Progenitor cell of endocrine pancreas (in vitro differentiated cells): ENCODE data around the gene SNX30. TPM values are rescaled to one million over a fixed set of nuclear protein-coding genes. Genes with fewer than 3 reads are reported as not detected.

Experiments used
- DNase-seq: peaks from one replicate; pipeline ENCODE4 v3.0.0; 2021; ENCODE audit warnings: low spot score; ENCODE audit not compliant: unreplicated experiment
- H3K27ac Mint-ChIP-seq: 2 replicates; pipeline ENCODE4 v1.8.0; 2021; ENCODE audit warnings: mild to moderate bottlenecking, moderate library complexity, mixed read lengths
- H3K27me3 Mint-ChIP-seq: 2 replicates; pipeline ENCODE4 v1.8.0; 2021; ENCODE audit warnings: mixed read lengths
- H3K36me3 Mint-ChIP-seq: 2 replicates; pipeline ENCODE4 v1.8.0; 2022; ENCODE audit warnings: mixed read lengths; ENCODE audit not compliant: insufficient read depth
- H3K4me1 Mint-ChIP-seq: 2 replicates; pipeline ENCODE4 v1.8.0; 2021; ENCODE audit warnings: low read depth, mixed read lengths
- H3K4me3 Mint-ChIP-seq: 2 replicates; pipeline ENCODE4 v1.8.0; 2021; ENCODE audit warnings: low read depth, mild to moderate bottlenecking, moderate library complexity, mixed read lengths
- H3K9me3 Mint-ChIP-seq: 2 replicates; pipeline ENCODE4 v1.8.0; 2021; ENCODE audit warnings: low read depth, mixed read lengths
- total RNA-seq: library from RNA; stranded (reverse); gene quantifications from 2 replicates; pipeline ENCODE4 v1.2.1, GENCODE V29; 2021
- TF ChIP-seq, protein P1 (sequence below): fragments of 200-600 bp; sonication (generic); IDR thresholded peaks from one replicate; pipeline ENCODE4 v1.5.0; 2021; ENCODE audit warnings: antibody characterized with exemption, mild to moderate bottlenecking; ENCODE audit not compliant: unreplicated experiment

Gene SNX30
- total RNA-seq, 1 donor from 2014 or later: 13.4 TPM

DNA sequence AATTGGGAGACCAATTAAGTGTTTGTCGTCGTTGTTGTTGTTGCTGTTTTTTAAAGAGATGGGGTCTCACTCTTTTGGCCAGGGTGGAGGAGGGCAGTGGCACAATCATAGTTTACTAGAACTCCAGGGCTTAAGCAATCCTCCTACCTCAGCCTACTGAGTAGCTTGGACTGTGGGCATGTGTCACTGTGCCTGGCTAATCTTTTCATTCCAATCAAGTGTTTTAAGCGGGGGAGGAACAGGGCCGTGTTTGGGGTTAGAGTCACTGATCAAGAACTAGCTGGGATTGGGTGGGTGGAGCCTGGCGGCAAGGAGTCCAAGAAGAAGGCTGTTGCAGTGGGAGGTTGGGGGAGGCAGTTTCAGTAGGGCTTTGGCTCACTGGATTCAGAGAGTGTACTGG is 13.8 kb downstream of the SNX30 start:
- no peak for DNase-seq
- no peaks in the 10 kb centered on the region for H3K27me3 Mint-ChIP-seq
- TF ChIP-seq, protein P1, sequence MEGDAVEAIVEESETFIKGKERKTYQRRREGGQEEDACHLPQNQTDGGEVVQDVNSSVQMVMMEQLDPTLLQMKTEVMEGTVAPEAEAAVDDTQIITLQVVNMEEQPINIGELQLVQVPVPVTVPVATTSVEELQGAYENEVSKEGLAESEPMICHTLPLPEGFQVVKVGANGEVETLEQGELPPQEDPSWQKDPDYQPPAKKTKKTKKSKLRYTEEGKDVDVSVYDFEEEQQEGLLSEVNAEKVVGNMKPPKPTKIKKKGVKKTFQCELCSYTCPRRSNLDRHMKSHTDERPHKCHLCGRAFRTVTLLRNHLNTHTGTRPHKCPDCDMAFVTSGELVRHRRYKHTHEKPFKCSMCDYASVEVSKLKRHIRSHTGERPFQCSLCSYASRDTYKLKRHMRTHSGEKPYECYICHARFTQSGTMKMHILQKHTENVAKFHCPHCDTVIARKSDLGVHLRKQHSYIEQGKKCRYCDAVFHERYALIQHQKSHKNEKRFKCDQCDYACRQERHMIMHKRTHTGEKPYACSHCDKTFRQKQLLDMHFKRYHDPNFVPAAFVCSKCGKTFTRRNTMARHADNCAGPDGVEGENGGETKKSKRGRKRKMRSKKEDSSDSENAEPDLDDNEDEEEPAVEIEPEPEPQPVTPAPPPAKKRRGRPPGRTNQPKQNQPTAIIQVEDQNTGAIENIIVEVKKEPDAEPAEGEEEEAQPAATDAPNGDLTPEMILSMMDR: no peak
- no peak overlapping the region for H3K4me3 Mint-ChIP-seq
- H3K36me3 Mint-ChIP-seq: peaks cover 3% of the 10 kb centered on the region
- peaks cover 18% of the 10 kb centered on the region for H3K4me1 Mint-ChIP-seq
- H3K27ac Mint-ChIP-seq: peak overlapping the region; percentile 21
- H3K9me3 Mint-ChIP-seq: peaks cover 7% of the 10 kb centered on the region

DNA sequence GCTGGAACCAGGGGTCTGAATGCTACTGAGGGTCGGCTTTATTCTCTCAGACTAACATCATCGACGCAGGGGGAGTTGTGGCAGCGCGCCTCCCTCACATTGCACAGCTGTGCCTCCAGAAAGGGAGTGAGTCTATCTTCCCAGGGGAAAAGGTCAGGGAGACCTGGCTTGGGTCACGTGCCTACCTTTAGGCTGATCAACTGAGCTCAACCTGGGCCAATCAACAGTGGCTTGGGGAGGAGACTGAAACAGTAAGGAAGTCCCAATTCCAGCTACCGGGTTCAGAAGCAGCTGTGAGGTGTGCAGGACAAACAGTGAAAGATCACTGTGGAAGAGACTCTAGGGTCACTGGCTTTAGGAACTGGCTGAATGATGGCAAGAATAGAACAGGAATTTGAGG is 14.3 kb downstream of the SNX30 start:
- Mint-ChIP-seq H3K27me3 (no peaks in the 10 kb centered on the region), H3K36me3 (peaks cover 3% of the 10 kb centered on the region), H3K4me1 (peaks cover 18% of the 10 kb centered on the region), H3K9me3 (peaks cover 7% of the 10 kb centered on the region), H3K27ac (peak overlapping the region; percentile 21), H3K4me3 (no peak overlapping the region)
- TF ChIP-seq, protein P1: no peak
- no peak for DNase-seq

DNA sequence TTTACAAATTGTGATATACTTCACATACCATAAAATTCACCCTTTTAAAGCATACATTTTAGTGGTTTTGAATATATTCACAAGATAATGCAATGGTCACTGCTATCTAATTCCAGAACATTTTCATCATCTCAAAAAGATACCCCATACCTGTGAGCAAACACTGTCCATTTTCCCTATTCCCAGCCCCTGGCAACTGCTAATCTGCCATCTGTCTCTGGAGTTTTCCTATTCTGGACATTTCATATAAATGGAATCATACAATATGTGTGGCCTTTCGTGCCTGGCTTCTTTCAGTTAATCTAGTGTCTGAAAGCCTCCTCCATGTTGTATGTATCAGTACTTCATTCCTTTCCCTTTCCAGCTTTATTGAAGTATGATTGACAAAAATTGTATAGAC is 14.7 kb downstream of the SNX30 start:
- no peak overlapping the region for H3K4me3 Mint-ChIP-seq
- H3K36me3 Mint-ChIP-seq: peaks cover 3% of the 10 kb centered on the region
- TF ChIP-seq, protein P1: no peak
- peaks cover 18% of the 10 kb centered on the region for H3K4me1 Mint-ChIP-seq
- no peaks in the 10 kb centered on the region for H3K27me3 Mint-ChIP-seq
- H3K9me3 Mint-ChIP-seq: peaks cover 7% of the 10 kb centered on the region
- no peak for DNase-seq
- no peak overlapping the region for H3K27ac Mint-ChIP-seq

DNA sequence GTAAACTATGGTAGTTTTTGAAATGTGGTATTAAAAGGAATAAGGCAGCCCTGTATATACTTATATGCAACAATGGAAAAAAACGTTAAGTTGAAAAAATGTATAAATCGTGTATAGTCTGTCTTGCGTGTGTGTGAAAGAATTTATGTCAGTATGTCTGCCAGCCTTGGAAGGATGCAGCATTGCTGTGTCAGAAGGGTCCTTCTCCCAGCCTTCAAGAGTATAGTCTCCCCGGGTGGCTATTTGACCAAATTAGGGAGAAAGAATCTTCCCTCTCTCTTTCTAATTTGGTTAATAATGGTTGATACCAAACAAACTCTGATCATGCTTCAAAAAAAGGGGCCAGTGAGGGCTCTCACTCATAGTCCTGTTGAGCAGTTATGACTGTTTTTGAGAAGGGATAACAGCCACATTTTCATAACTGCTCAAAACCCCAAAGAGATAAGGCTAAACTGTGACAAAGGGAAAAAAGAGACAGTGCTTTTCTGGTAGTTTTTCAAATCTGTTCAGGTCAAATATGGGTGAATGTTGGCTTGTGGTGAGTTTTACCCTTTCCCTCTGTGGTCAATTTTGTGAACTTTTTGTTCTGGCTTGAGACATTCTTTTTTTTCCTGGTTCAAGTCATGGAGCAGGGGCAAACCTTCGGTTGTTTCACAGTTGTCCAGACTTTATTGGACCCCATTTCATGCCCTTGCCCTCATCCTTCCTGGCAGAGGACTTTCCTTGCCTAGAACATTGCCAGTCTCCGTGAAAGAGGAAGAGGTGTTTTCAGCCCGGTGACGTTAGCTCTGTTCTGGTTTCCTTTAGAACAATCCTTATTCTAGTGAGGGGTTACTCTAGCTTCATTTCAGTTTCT is 21.0 kb downstream of the SNX30 start:
- H3K4me1 Mint-ChIP-seq: peaks cover 6% of the 10 kb centered on the region
- no peaks in the 10 kb centered on the region for H3K27me3 Mint-ChIP-seq
- no peak overlapping the region for H3K27ac Mint-ChIP-seq
- DNase-seq: no peak
- H3K9me3 Mint-ChIP-seq: peaks cover 5% of the 10 kb centered on the region
- H3K4me3 Mint-ChIP-seq: no peak overlapping the region
- H3K36me3 Mint-ChIP-seq: peaks cover 3% of the 10 kb centered on the region
- TF ChIP-seq, protein P1: no peak

DNA sequence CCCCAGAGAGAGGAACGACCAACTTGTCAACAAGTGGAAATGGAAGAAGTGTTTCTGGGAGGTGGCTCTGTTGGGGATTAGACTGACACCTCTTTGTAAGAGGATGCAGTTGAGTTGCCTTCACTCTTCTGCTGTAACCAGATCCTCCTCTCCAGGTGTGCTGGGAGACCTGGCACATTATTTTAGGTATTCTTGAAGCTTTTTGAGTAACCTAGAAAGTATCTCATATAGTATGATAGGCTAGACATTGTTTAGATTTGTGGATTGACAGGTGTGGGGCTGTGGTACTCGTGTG is 21.6 kb downstream of the SNX30 start:
- H3K27ac Mint-ChIP-seq: no peak overlapping the region
- DNase-seq: no peak
- H3K4me3 Mint-ChIP-seq: no peak overlapping the region
- H3K27me3 Mint-ChIP-seq: no peaks in the 10 kb centered on the region
- TF ChIP-seq, protein P1: no peak
- peaks cover 4% of the 10 kb centered on the region for H3K9me3 Mint-ChIP-seq
- H3K36me3 Mint-ChIP-seq: peaks cover 3% of the 10 kb centered on the region
- H3K4me1 Mint-ChIP-seq: peaks cover 6% of the 10 kb centered on the region
